AG09319 (cell line): Measurements from ENCODE around the gene PPP1R18.

ENCODE experiments used
- DNase-seq: peaks from one replicate; pipeline ENCODE4 v3.0.0-alpha.2; 2010; ENCODE audit warnings: low read depth; ENCODE audit errors: extremely low read depth
- TF ChIP-seq, protein P1 (sequence below): IDR thresholded peaks from 2 replicates; pipeline ENCODE4 v1.5.1; 2011; ENCODE audit warnings: low read depth, mild to moderate bottlenecking, inconsistent platforms, low read length, moderate library complexity

The PPP1R18 gene, protein sequence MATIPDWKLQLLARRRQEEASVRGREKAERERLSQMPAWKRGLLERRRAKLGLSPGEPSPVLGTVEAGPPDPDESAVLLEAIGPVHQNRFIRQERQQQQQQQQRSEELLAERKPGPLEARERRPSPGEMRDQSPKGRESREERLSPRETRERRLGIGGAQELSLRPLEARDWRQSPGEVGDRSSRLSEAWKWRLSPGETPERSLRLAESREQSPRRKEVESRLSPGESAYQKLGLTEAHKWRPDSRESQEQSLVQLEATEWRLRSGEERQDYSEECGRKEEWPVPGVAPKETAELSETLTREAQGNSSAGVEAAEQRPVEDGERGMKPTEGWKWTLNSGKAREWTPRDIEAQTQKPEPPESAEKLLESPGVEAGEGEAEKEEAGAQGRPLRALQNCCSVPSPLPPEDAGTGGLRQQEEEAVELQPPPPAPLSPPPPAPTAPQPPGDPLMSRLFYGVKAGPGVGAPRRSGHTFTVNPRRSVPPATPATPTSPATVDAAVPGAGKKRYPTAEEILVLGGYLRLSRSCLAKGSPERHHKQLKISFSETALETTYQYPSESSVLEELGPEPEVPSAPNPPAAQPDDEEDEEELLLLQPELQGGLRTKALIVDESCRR

DNA sequence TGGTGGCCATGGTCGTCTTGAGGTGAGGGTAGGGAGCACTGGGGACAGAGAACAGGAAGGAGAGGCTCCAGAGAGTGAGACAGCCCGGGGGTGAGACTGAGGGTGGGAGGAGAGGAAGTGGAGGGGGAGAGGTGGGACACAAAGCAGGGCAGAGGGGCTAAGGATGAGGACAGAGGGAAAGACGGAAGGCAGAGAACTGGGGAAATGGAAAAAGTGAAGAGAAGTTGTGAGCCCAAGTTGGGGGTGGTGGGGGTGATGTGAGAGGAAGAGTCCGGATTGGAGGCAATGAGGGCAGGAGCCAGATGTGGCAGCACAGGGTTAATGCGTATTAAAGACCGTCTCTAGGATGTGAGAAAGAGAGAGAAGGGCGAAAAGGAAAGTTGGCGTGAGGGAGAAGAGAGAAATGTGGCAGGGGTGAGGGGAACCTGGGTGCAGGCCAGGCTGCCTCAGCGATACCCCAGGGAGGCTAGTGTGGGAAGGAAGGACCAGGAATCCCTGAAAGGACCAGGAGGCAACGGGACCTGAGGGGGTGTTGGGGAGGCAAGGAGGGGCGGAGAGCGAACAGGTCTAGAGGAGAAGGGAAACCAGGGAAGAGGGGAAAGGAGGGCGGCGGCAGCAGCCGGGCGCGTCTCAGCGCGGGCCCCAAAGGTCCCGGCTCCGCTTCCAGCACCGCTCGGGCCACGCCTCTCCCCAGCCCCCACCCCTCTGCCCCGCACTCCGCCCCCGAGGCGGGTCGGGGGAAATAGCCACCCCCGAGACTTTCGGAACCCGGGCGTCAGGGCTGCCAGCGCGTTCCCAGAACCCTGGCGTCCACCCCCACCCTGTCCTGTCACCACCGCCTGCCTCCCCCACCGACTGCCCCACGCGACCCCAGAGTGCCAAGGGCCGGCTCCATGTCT is at the start of gene PPP1R18:
PPP1R18 (minus strand) TSS at position 637 of the 899 bp plus-strand sequence; CDS start at position 10, 627 bp downstream.
- TF ChIP-seq, protein P1, sequence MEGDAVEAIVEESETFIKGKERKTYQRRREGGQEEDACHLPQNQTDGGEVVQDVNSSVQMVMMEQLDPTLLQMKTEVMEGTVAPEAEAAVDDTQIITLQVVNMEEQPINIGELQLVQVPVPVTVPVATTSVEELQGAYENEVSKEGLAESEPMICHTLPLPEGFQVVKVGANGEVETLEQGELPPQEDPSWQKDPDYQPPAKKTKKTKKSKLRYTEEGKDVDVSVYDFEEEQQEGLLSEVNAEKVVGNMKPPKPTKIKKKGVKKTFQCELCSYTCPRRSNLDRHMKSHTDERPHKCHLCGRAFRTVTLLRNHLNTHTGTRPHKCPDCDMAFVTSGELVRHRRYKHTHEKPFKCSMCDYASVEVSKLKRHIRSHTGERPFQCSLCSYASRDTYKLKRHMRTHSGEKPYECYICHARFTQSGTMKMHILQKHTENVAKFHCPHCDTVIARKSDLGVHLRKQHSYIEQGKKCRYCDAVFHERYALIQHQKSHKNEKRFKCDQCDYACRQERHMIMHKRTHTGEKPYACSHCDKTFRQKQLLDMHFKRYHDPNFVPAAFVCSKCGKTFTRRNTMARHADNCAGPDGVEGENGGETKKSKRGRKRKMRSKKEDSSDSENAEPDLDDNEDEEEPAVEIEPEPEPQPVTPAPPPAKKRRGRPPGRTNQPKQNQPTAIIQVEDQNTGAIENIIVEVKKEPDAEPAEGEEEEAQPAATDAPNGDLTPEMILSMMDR: no peak
- no peak for DNase-seq

DNA sequence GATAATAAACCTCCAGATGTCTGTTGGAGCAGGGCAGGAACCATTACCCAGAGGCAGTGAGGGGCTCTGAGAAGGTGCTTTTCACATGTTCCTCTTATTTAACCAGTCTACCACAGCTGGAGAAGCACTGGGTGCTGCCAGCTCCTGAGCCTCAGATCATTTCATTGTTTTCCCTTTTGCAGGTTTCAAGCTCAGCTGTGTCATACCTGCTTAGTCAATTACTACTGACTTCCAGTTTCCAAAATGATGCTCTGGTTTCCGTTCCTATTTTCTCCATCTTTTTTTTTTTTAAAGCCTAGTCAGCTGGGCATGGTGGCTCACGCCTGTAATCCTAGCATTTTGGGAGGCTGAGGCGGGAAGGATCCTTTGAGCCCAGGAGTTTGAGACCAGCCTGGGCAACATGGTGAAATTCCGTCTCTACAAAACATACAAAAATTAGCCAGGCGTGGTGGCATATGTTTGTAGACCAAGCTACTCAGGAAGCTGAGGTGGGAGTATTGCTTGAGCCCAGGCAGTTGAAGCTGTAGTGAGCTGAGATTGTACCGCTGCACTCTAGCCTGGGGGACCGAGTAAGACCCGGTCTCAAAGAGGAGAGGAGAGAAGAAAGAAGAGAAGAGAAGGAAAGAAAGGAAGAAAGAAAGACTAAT is 49.3 kb upstream of the PPP1R18 start:
- DNase-seq: no peak
- TF ChIP-seq, protein P1: no peak

GRCh38 chr6:30732237-30732943 is 45.9 kb upstream of the PPP1R18 start:
- TF ChIP-seq, protein P1: no peak
- DNase-seq: no peak

DNA sequence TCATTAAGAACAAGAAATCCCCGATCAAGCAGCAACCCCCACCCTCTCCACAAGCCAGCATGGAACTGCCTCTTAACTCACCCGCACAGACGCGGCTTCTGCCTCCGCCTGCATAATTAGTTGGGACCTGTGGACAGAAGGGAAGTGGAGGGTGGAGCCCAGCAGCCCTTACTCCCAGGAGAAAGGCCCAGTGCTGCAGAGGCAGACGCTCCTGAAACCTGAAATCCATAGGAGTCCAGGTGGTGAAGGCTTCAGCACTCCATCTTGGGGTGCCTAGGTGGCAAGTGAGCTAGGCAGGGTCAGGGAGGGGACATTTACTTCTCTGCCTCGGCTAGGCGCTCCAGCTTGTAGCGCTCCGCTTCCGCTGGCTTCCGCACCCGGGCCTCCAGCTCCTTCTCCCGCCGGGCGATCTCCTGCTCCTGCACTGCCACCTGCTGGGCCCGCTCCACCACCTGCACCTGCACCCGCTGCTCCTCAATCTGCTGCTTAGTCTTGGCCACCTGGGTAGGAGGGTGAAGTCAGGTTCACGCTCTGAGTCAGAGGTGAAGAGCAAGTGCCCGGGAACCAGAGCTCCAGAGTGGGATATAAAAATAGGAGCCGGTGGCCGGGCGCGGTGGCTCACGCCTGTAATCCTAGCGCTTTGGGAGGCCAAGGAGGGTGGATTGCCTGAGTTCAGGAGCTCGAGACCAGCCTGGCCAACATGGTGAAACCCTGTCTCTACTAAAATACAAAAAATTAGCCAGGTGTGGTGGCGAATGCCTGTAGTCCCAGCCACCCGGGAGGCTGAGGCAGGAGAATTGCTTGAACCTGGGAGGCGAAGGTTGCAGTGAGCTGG is 44.4 kb upstream of the PPP1R18 start:
- TF ChIP-seq, protein P1: peak; percentile 30
- no peak for DNase-seq

DNA sequence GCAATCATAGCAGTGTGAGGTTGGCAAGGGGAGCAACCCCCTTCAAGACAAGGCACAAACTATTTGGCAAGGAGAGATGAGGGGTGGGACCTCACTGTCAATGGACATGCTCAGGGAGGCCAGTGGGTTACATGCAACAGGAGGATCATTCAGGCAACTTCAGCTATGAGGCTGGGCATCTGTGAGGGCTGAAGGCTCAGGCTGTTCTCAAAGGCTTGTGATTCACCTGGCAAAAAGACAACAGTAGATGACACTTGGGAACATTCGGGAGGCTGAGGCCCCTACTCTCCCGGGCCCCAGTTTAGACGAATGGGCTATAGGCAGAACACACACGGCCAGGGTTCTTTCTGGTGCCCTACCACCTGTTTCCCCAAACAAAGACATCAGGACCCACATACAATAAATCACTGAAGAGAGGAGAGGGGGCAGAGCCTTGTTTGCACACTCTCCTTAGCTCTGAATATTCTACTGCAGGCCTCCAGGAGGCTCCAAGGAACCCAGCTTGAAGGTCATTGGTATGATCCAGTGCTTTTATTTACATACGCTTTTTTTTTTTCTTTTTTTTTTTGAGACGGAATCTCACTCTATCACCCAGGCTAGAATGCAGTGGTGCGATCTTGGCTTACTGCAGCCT is 41.6 kb upstream of the PPP1R18 start:
- TF ChIP-seq, protein P1: peak; percentile 37
- no peak for DNase-seq
